GM19455 (cell line): ENCODE results near the gene NTRK3.

Experiments
- ATAC-seq: cut with Tn5 transposase; IDR thresholded peaks from one replicate; pipeline ENCODE4 v1.9.1; 2021; ENCODE audit not compliant: unreplicated experiment

NTRK3 gene

GRCh38 chr15:88126695-88127431, 129.7 kb downstream of the NTRK3 start:
- no peak for ATAC-seq

GRCh38 chr15:88125576-88125975, 131.0 kb downstream of the NTRK3 start:
- ATAC-seq = no peak

GRCh38 chr15:88124199-88124598, 132.3 kb downstream of the NTRK3 start:
- no peak for ATAC-seq

- ATAC-seq = no peak
Observed at GRCh38 chr15:88121968-88122530, 134.5 kb downstream of the NTRK3 start.

- ATAC-seq = no peak
Observed at GRCh38 chr15:88120026-88120425, 136.5 kb downstream of the NTRK3 start.

GRCh38 chr15:88118741-88119140, 137.8 kb downstream of the NTRK3 start:
- no peak for ATAC-seq

- no peak for ATAC-seq
Observed at GRCh38 chr15:88118035-88118434, 138.5 kb downstream of the NTRK3 start.

GRCh38 chr15:88115486-88116152, 140.9 kb downstream of the NTRK3 start:
- ATAC-seq = no peak

GRCh38 chr15:88113613-88114308, 142.8 kb downstream of the NTRK3 start:
- ATAC-seq = no peak

- ATAC-seq = no peak
Observed at GRCh38 chr15:88108991-88109390, 147.5 kb downstream of the NTRK3 start.

GRCh38 chr15:88108477-88108876, 148.1 kb downstream of the NTRK3 start:
- no peak for ATAC-seq

GRCh38 chr15:88106074-88106473, 150.5 kb downstream of the NTRK3 start:
- no peak for ATAC-seq

- ATAC-seq = no peak
Observed at GRCh38 chr15:88104357-88104756, 152.2 kb downstream of the NTRK3 start.

- no peak for ATAC-seq
Observed at GRCh38 chr15:88100181-88100580, 156.4 kb downstream of the NTRK3 start.

- ATAC-seq = no peak
Observed at GRCh38 chr15:88098361-88098760, 158.2 kb downstream of the NTRK3 start.

- ATAC-seq = no peak
Observed at GRCh38 chr15:88091444-88092016, 165.0 kb downstream of the NTRK3 start.

GRCh38 chr15:88090481-88091011, 166.0 kb downstream of the NTRK3 start:
- ATAC-seq = no peak

GRCh38 chr15:88089731-88090130, 166.8 kb downstream of the NTRK3 start:
- no peak for ATAC-seq

- no peak for ATAC-seq
Observed at GRCh38 chr15:88089024-88089620, 167.4 kb downstream of the NTRK3 start.
